ENCODE measurements around the gene SMARCD1.

DNA sequence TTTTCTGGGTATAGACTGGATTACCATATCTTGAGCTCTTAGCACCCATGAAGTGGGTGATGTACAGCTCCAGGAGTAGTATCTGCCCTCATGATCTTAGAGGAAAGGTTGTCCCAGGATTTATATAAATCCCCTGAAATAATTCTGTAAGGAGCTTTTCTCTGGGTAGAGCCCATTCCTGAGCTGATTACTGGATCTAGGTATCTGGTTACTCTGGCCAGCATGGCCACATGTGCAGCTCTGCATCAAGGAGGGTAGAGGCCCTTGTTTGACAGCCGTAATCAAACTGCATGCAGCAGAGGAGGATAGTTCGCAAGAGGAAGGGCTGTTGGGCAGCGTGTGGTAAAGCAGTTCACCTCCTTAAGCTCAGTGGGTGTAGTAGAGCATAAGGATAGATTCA, 35.4 kb downstream of the SMARCD1 start:
- TF ChIP-seq, protein P1, sequence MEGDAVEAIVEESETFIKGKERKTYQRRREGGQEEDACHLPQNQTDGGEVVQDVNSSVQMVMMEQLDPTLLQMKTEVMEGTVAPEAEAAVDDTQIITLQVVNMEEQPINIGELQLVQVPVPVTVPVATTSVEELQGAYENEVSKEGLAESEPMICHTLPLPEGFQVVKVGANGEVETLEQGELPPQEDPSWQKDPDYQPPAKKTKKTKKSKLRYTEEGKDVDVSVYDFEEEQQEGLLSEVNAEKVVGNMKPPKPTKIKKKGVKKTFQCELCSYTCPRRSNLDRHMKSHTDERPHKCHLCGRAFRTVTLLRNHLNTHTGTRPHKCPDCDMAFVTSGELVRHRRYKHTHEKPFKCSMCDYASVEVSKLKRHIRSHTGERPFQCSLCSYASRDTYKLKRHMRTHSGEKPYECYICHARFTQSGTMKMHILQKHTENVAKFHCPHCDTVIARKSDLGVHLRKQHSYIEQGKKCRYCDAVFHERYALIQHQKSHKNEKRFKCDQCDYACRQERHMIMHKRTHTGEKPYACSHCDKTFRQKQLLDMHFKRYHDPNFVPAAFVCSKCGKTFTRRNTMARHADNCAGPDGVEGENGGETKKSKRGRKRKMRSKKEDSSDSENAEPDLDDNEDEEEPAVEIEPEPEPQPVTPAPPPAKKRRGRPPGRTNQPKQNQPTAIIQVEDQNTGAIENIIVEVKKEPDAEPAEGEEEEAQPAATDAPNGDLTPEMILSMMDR (conservative IDR thresholded peaks at IDR 0.05; ENCODE audit: low read depth, low read length) = no peak
- no peak for TF ChIP-seq EZH2 (IDR thresholded peaks at IDR 0.05; ENCODE audit: borderline replicate concordance, low read depth, low read length, poor library complexity, severe bottlenecking)

Measured in A673 (cell line).